HepG2 (cell line): ENCODE results near the gene CHTF18. TPM values are rescaled to one million over a fixed set of nuclear protein-coding genes. Genes with fewer than 3 reads are reported as not detected.

Experiments used
- ATAC-seq: fragments of 200-7000 bp; cut with Tn5 transposase; 3 replicates; pipeline ENCODE4 v1.9.1; 2020; ENCODE audit warnings: mild to moderate bottlenecking, moderate library complexity
- BruUV-seq: library from RNA; stranded (reverse); fragments of 400-500 nt; replicated peaks from 2 replicates; lab custom pipeline; 2021; lab: Mats Ljungman, UMichigan
- CTCF ChIA-PET: fragments of 300-600 bp; formaldehyde crosslinking; extraction: SDS; loops from one replicate; lab custom pipeline; 2021; ENCODE audit warnings: low total read pairs, inconsistent platforms, low intra/inter-chr PET ratio; lab: Yijun Ruan, JAX
- POLR2A ChIA-PET: fragments of 350-600 bp; sonication (Branson Sonifier 250); formaldehyde crosslinking; loops from one replicate; lab custom pipeline; 2020; ENCODE audit warnings: antibody characterized with exemption, inconsistent platforms; lab: Yijun Ruan, JAX
- DNase-seq: peaks from one replicate; pipeline ENCODE4 v3.0.0-alpha.2; 2015; ENCODE audit warnings: low spot score
- FAIRE-seq: peaks from 3 replicates; lab custom pipeline; 2011; peaks lifted over from hg19 to GRCh38; lab: Jason Lieb, UNC
- H2AFZ ChIP-seq: one replicate; pipeline ENCODE4 v1.6.1; 2011; ENCODE audit warnings: low read length, inconsistent platforms
- H3K27ac ChIP-seq: fragments of 300-600 bp; 3 replicates; pipeline ENCODE4 v1.8.0; 2011; ENCODE audit warnings: mixed run types, mild to moderate bottlenecking, mixed read lengths, low read length, inconsistent platforms; ENCODE audit not compliant: insufficient read depth; ENCODE audit errors: extremely low read length
- H3K27me3 ChIP-seq, 2 experiments: fragments of 200-600 bp in 1 of 2; 2 replicates in 1 of 2; 3 replicates in 1 of 2; pipeline versions ENCODE4 v1.6.0 to v1.8.0; 2011; ENCODE audit warnings: low read length in 2 of 2, mild to moderate bottlenecking in 2 of 2, moderate library complexity in 2 of 2, inconsistent platforms in 1 of 2; ENCODE audit not compliant: insufficient read depth in 2 of 2, control insufficient read depth in 1 of 2
- H3K36me3 ChIP-seq, 2 experiments: fragments of 200-600 bp in 1 of 2; replicated peaks in 1 of 2; 2 replicates in 1 of 2; 3 replicates in 1 of 2; pipeline versions ENCODE4 v1.5.1 to v1.8.0; 2011; ENCODE audit warnings: low read length in 2 of 2, inconsistent platforms in 1 of 2; ENCODE audit not compliant: insufficient read depth in 2 of 2, control insufficient read depth in 1 of 2
- H3K4me1 ChIP-seq: 2 replicates; pipeline ENCODE4 v1.5.1; 2012; ENCODE audit warnings: low read length, inconsistent platforms; ENCODE audit not compliant: insufficient read depth
- H3K4me2 ChIP-seq: 2 replicates; pipeline ENCODE4 v1.6.0; 2011; ENCODE audit warnings: low read depth, low read length, inconsistent platforms
- H3K4me3 ChIP-seq, 3 experiments: fragments of 200-600 bp in 1 of 3; sonication (generic), shearing (Covaris generic) in 1 of 3; replicated peaks in 1 of 3; 2 replicates each; pipeline ENCODE4 v1.5.1; 2011 to 2016; ENCODE audit warnings: low read length in 3 of 3, inconsistent platforms in 2 of 3, low read depth in 2 of 3, mild to moderate bottlenecking in 2 of 3, control low read depth in 1 of 3, mixed read lengths in 1 of 3; ENCODE audit not compliant: insufficient read depth in 1 of 3
- H3K79me2 ChIP-seq: one replicate; pipeline ENCODE4 v1.6.1; 2011; ENCODE audit warnings: low read length, inconsistent platforms; ENCODE audit not compliant: insufficient read depth
- H3K9ac ChIP-seq: 2 replicates; pipeline ENCODE4 v1.6.0; 2011; ENCODE audit warnings: mild to moderate bottlenecking, low read depth, low read length, inconsistent platforms; ENCODE audit not compliant: insufficient read depth
- H3K9me3 ChIP-seq: 2 replicates; pipeline ENCODE4 v1.5.1; 2012; ENCODE audit warnings: mild to moderate bottlenecking, low read length
- H4K20me1 ChIP-seq: 2 replicates; pipeline ENCODE4 v1.6.0; 2011; ENCODE audit warnings: inconsistent platforms, mild to moderate bottlenecking, low read length, moderate library complexity; ENCODE audit not compliant: insufficient read depth
- CREM ChIP-seq, 2 experiments: sonication (generic) in 1 of 2; formaldehyde crosslinking in 1 of 2; IDR thresholded peaks; 2 replicates each; pipeline versions ENCODE4 v1.4.0 to v1.6.1; 2016 to 2020; ENCODE audit warnings: antibody characterized with exemption in 1 of 2, mild to moderate bottlenecking in 1 of 2, missing genetic modification reagents in 1 of 2
- ESRRA ChIP-seq: sonication (generic); formaldehyde crosslinking; IDR thresholded peaks from 2 replicates; pipeline ENCODE4 v1.5.1; 2020; ENCODE audit warnings: mild to moderate bottlenecking, low read depth, missing genetic modification reagents
- FOXO1 ChIP-seq: sonication (generic); formaldehyde crosslinking; IDR thresholded peaks from 2 replicates; pipeline ENCODE4 v1.4.0; 2020; ENCODE audit warnings: missing genetic modification reagents
- NAIF1 ChIP-seq: sonication (generic); formaldehyde crosslinking; IDR thresholded peaks from 2 replicates; pipeline ENCODE4 v1.5.0; 2020; ENCODE audit warnings: mild to moderate bottlenecking, missing genetic modification reagents, borderline replicate concordance
- RNF219 ChIP-seq: sonication (generic); formaldehyde crosslinking; IDR thresholded peaks from 2 replicates; pipeline ENCODE4 v1.5.0; 2020; ENCODE audit warnings: mild to moderate bottlenecking, missing genetic modification reagents
- RXRA ChIP-seq: sonication (generic); formaldehyde crosslinking; IDR thresholded peaks from 2 replicates; pipeline ENCODE4 v1.5.1; 2020; ENCODE audit warnings: missing genetic modification reagents
- SIX1 ChIP-seq: sonication (generic); formaldehyde crosslinking; IDR thresholded peaks from 2 replicates; pipeline ENCODE4 v1.4.0; 2020; ENCODE audit warnings: missing genetic modification reagents, borderline replicate concordance
- STAG1 ChIP-seq: sonication (generic); formaldehyde crosslinking; IDR thresholded peaks from 2 replicates; pipeline ENCODE4 v1.4.0; 2020; ENCODE audit warnings: missing genetic modification reagents
- TBX2 ChIP-seq: sonication (generic); formaldehyde crosslinking; IDR thresholded peaks from 2 replicates; pipeline ENCODE4 v1.5.0; 2020; ENCODE audit warnings: missing genetic modification reagents, mild to moderate bottlenecking, borderline replicate concordance
- TEAD2 ChIP-seq: sonication (generic); formaldehyde crosslinking; IDR thresholded peaks from 2 replicates; pipeline ENCODE4 v1.9.0; 2021; ENCODE audit warnings: missing genetic modification reagents
- TRIM22 ChIP-seq: fragments of 450-650 bp; IDR thresholded peaks from 2 replicates; pipeline ENCODE4 v1.6.1; 2017
- ZNF143 ChIP-seq: sonication (generic); formaldehyde crosslinking; IDR thresholded peaks from 2 replicates; pipeline ENCODE4 v1.4.0; 2020; ENCODE audit warnings: missing genetic modification reagents
- ZNF34 ChIP-seq: sonication (generic); formaldehyde crosslinking; IDR thresholded peaks from 2 replicates; pipeline ENCODE4 v1.4.0; 2020; ENCODE audit warnings: mild to moderate bottlenecking, missing genetic modification reagents, borderline replicate concordance
- ZNF598 ChIP-seq: sonication (generic); formaldehyde crosslinking; IDR thresholded peaks from 2 replicates; pipeline ENCODE4 v1.5.1; 2020; ENCODE audit warnings: mild to moderate bottlenecking, missing genetic modification reagents, borderline replicate concordance
- WGBS: methylation state at CpG from one replicate; pipeline ENCODE4 v1.1.6; 2017; ENCODE audit warnings: low lambda C conversion rate; 5-methylcytosine and 5-hydroxymethylcytosine counted together
- in situ Hi-C: cut with HindIII; loops from 2 replicates; pipeline ENCODE4 v1.10.0; 2017; ENCODE audit warnings: low pct_unique_long_range_greater_than_20kb; ENCODE audit not compliant: extremely low pct_ligation_motif_present
- intact Hi-C: fragments of 100-400 bp; cut with micrococcal nuclease; formaldehyde crosslinking; loops from one replicate; pipeline ENCODE4 v1.10.0; 2022; ENCODE audit not compliant: unreplicated experiment
- polyA plus RNA-seq, 8 experiments: library from polyadenylated mRNA; depleted of rRNA in 3 of 8; stranded (reverse) in 7 of 8; unstranded in 1 of 8; fragments of >200 nt; fragmentation: Illumina TruSeq in 4 of 8; extraction: Trizol in 4 of 8; gene quantifications; 2 replicates each; pipeline versions ENCODE4 v1.2.1 to v1.2.3, GENCODE V29; 2011 to 2016; ENCODE audit warnings: low read depth in 4 of 8, missing spikeins in 1 of 8, mixed read lengths in 1 of 8; ENCODE audit not compliant: insufficient read depth in 1 of 8
- total RNA-seq, 5 experiments: library from RNA; depleted of rRNA; stranded (reverse); fragments of >200 nt; fragmentation: Illumina TruSeq; extraction: Trizol; gene quantifications; 2 replicates each; pipeline ENCODE4 v1.2.3, GENCODE V29; 2016; ENCODE audit warnings: low read depth in 1 of 5
- TF ChIP-seq, protein P1 (sequence below): sonication (generic); formaldehyde crosslinking; conservative IDR thresholded peaks from 2 replicates; pipeline ENCODE4 v1.8.0; 2022; ENCODE audit warnings: low read depth, missing genetic modification reagents

CHTF18 gene
- total and polyA plus RNA-seq, 2 of the 13 experiments (the other 11 are each of a cell fraction or from before 2014, with no cell fraction given): 8.6 to 22.9 TPM

DNA sequence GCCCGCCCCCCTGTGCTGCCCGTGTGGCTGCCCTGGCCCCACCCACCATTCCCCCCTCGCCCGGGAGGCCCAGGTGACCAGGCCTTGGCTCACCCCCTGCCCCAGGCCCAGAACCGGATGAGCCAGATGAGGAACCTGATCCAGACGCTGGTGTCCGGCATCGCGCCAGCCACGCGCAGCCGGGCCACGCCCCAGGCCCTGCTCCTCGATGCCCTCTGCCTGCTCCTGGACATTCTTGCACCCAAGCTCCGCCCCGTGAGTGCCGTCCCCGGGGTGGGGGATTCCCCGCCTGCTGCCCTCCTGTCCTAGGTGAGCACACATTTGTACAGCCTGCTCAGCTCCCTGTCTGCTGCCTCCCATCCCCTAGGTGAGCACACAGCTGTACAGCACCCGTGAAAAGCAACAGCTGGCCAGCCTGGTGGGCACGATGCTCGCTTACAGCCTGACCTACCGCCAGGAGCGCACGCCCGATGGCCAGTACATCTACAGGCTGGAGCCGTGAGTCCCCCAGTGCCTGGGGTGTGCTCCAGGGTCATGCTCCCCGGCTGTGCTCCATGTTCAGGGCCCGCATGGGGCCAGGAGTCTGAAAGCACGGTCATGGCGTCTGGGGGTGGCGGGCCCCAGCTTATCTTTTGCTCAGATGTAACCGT, 7.3 kb downstream of the CHTF18 start:
- BruUV-seq: no TSS peak
- Histone ChIP-seq H3K4me3 (no peak overlapping the region), H3K9me3 (no peaks in the 10 kb centered on the region), H3K27me3 (no peaks in the 10 kb centered on the region; a peak in 1 of 5 replicates)
- TF ChIP-seq RXRA (no peak), TEAD2 (CRISPR knock-in tag) (no peak), FOXO1 (CRISPR knock-in tag) (no peak), ZNF598 (CRISPR knock-in tag) (no peak), TBX2 (CRISPR knock-in tag) (no peak), SIX1 (CRISPR knock-in tag) (no peak), TRIM22 (no peak), ZNF143 (CRISPR knock-in tag) (no peak), ESRRA (CRISPR knock-in tag) (no peak), STAG1 (CRISPR knock-in tag) (no peak), RNF219 (CRISPR knock-in tag) (no peak), NAIF1 (CRISPR knock-in tag) (no peak), CREM (IDR thresholded peaks at IDR 0.05) (no peak), CREM (CRISPR knock-in tag; IDR thresholded peaks at IDR 0.05) (no peak), ZNF34 (CRISPR knock-in tag) (no peak)
- TF ChIP-seq, protein P1, sequence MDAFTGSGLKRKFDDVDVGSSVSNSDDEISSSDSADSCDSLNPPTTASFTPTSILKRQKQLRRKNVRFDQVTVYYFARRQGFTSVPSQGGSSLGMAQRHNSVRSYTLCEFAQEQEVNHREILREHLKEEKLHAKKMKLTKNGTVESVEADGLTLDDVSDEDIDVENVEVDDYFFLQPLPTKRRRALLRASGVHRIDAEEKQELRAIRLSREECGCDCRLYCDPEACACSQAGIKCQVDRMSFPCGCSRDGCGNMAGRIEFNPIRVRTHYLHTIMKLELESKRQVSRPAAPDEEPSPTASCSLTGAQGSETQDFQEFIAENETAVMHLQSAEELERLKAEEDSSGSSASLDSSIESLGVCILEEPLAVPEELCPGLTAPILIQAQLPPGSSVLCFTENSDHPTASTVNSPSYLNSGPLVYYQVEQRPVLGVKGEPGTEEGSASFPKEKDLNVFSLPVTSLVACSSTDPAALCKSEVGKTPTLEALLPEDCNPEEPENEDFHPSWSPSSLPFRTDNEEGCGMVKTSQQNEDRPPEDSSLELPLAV (CRISPR knock-in tag): no peak
- TF ChIP-seq, all 625 proteins: peak for 0
- no peaks in the 10 kb centered on the region for H4K20me1 ChIP-seq
- CTCF ChIA-PET: no interaction called here
- ATAC-seq: no peak
- no peak overlapping the region for H2AFZ ChIP-seq
- in situ Hi-C loops (no loop called here), intact Hi-C loops (no loop called here)
- DNase-seq: no peak
- no peaks in the 10 kb centered on the region for H3K79me2 ChIP-seq
- no peak for FAIRE-seq
- no peaks in the 10 kb centered on the region for H3K4me1 ChIP-seq
- H3K27ac ChIP-seq: no peak overlapping the region
- H3K36me3 ChIP-seq: peaks cover 6% of the 10 kb centered on the region in 2 experiments; a peak in 3 of 5 replicates
- no peak overlapping the region for H3K4me2 ChIP-seq
- POLR2A ChIA-PET: no interaction called here
- 100% methylated on average over 3 of the region's 33 CpGs for WGBS
- H3K9ac ChIP-seq: no peak overlapping the region
